ENCODE data around the gene SLC6A6. TPM values are rescaled to one million over a fixed set of nuclear protein-coding genes. Genes with fewer than 3 reads are reported as not detected.

The SLC6A6 gene
- total and polyA plus RNA-seq, 2 experiments from 2014 or later, result 27.5 to 150 TPM

GRCh38 chr3:14353502-14353901 is 48.9 kb upstream of the SLC6A6 start:
- Histone ChIP-seq H3K79me2 (replicated peaks; ENCODE audit: insufficient read depth) (no peaks in the 10 kb centered on the region), H3K4me1 (ENCODE audit: insufficient read depth) (peaks cover 8% of the 10 kb centered on the region; the same call in 1 of the 2 replicates), H3K4me3 (no peak overlapping the region), H3K9me2 (ENCODE audit: insufficient read depth) (no peaks in the 10 kb centered on the region), H3F3A (replicated peaks; ENCODE audit: low read depth) (no peaks in the 10 kb centered on the region), H3K4me2 (0 out of 2 replicates have a peak overlapping the region, but pooled peaks have one; percentile 55), H3K27ac (ENCODE audit: low read depth) (no peak overlapping the region), H2AFZ (peak overlapping the region; percentile 34; the same call in 1 of the 2 replicates), H3K27me3 (ENCODE audit: insufficient read depth) (no peaks in the 10 kb centered on the region), H3K36me3 (ENCODE audit: insufficient read depth) (no peaks in the 10 kb centered on the region), H4K20me1 (replicated peaks; ENCODE audit: insufficient read depth) (no peaks in the 10 kb centered on the region)
- Mint-ChIP-seq H3K9me3 (no peaks in the 10 kb centered on the region), H3K36me3 (ENCODE audit: low read depth) (no peaks in the 10 kb centered on the region), H3K4me1 (peaks cover 22% of the 10 kb centered on the region), H3K27ac (no peak overlapping the region), H3K27me3 (ENCODE audit: insufficient read depth, low read depth, poor library complexity) (peaks cover 19% of the 10 kb centered on the region), H3K4me3 (no peak overlapping the region; the same call in 2 of the 3 replicates)
- DNase-seq (ENCODE audit: low spot score) (no peak), ATAC-seq (peak; percentile 57)
- TF ChIP-seq, protein P1, sequence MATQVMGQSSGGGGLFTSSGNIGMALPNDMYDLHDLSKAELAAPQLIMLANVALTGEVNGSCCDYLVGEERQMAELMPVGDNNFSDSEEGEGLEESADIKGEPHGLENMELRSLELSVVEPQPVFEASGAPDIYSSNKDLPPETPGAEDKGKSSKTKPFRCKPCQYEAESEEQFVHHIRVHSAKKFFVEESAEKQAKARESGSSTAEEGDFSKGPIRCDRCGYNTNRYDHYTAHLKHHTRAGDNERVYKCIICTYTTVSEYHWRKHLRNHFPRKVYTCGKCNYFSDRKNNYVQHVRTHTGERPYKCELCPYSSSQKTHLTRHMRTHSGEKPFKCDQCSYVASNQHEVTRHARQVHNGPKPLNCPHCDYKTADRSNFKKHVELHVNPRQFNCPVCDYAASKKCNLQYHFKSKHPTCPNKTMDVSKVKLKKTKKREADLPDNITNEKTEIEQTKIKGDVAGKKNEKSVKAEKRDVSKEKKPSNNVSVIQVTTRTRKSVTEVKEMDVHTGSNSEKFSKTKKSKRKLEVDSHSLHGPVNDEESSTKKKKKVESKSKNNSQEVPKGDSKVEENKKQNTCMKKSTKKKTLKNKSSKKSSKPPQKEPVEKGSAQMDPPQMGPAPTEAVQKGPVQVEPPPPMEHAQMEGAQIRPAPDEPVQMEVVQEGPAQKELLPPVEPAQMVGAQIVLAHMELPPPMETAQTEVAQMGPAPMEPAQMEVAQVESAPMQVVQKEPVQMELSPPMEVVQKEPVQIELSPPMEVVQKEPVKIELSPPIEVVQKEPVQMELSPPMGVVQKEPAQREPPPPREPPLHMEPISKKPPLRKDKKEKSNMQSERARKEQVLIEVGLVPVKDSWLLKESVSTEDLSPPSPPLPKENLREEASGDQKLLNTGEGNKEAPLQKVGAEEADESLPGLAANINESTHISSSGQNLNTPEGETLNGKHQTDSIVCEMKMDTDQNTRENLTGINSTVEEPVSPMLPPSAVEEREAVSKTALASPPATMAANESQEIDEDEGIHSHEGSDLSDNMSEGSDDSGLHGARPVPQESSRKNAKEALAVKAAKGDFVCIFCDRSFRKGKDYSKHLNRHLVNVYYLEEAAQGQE (IDR thresholded peaks at IDR 0.05; ENCODE audit: unreplicated experiment), result no peak
- TF ChIP-seq ZNF462 (CRISPR knock-in tag; IDR thresholded peaks at IDR 0.05), result peak; percentile 20; the same call in 1 of the 2 replicates

Data from GM23338 (cell line).